Natural killer cell (primary cell): ENCODE measurements around the gene BIN1. TPM values are rescaled to one million over a fixed set of nuclear protein-coding genes. Genes with fewer than 3 reads are reported as not detected.

Source experiments
- ATAC-seq, 3 donors: fragments of 150-1000 bp in 2 of 3; fragments of 200-7000 bp in 1 of 3; cut with Tn5 transposase; 1 replicate in 1 of 3; 2 replicates in 2 of 3; pipeline ENCODE4 v1.10.0; 2021; ENCODE audit warnings: mild to moderate bottlenecking in 2 of 3, moderate library complexity in 2 of 3
- DNase-seq, 2 donors: peaks; one replicate each; pipeline versions ENCODE4 v3.0.0 to v3.0.0-alpha.2; 2013 to 2021; ENCODE audit warnings: mixed read lengths in 1 of 2
- H3K27ac ChIP-seq: one replicate; pipeline ENCODE4 v1.5.1; 2013; ENCODE audit warnings: mild to moderate bottlenecking, low read length
- H3K27me3 ChIP-seq: one replicate; pipeline ENCODE4 v1.6.1; 2013; ENCODE audit warnings: low read length; ENCODE audit not compliant: control insufficient read depth, insufficient read depth
- H3K36me3 ChIP-seq: one replicate; pipeline ENCODE4 v1.6.1; 2013; ENCODE audit warnings: low read length; ENCODE audit not compliant: control insufficient read depth, insufficient read depth
- H3K4me1 ChIP-seq: one replicate; pipeline ENCODE4 v1.6.1; 2013; ENCODE audit warnings: low read length; ENCODE audit not compliant: control insufficient read depth, insufficient read depth
- H3K4me3 ChIP-seq: one replicate; pipeline ENCODE4 v1.5.1; 2013; ENCODE audit warnings: low read length
- H3K9me3 ChIP-seq: one replicate; pipeline ENCODE4 v1.6.1; 2013; ENCODE audit warnings: low read length; ENCODE audit not compliant: control insufficient read depth, insufficient read depth
- H3K27ac Mint-ChIP-seq, 2 donors: one replicate each; pipeline ENCODE4 v1.8.0; 2022; ENCODE audit warnings: mild to moderate bottlenecking in 2 of 2, mixed read lengths in 2 of 2, moderate library complexity in 1 of 2
- H3K27me3 Mint-ChIP-seq, 2 donors: one replicate each; pipeline ENCODE4 v1.8.0; 2022; ENCODE audit warnings: low read depth in 2 of 2, mixed read lengths in 2 of 2
- H3K36me3 Mint-ChIP-seq: one replicate; pipeline ENCODE4 v1.8.0; 2022; ENCODE audit warnings: mixed read lengths
- H3K4me1 Mint-ChIP-seq, 2 donors: one replicate each; pipeline ENCODE4 v1.8.0; 2022; ENCODE audit warnings: mixed read lengths in 2 of 2
- H3K4me3 Mint-ChIP-seq: one replicate; pipeline ENCODE4 v1.8.0; 2022; ENCODE audit warnings: mild to moderate bottlenecking, moderate library complexity, mixed read lengths
- H3K9me3 Mint-ChIP-seq, 2 donors: one replicate each; pipeline ENCODE4 v1.8.0; 2022; ENCODE audit warnings: mixed read lengths in 2 of 2
- CTCF ChIP-seq: fragments of 200-600 bp; IDR thresholded peaks from one replicate; pipeline ENCODE4 v1.8.0; 2022; ENCODE audit warnings: antibody characterized with exemption
- WGBS: methylation state at CpG from one replicate; pipeline ENCODE4 v1.1.7; 2013; ENCODE audit warnings: missing lambda C conversion rate; ENCODE audit not compliant: insufficient coverage; 5-methylcytosine and 5-hydroxymethylcytosine counted together
- intact Hi-C: fragments of 100-400 bp; cut with micrococcal nuclease; formaldehyde crosslinking; loops from one replicate; pipeline ENCODE4 v1.14.2; 2022
- total RNA-seq, 4 donors: library from RNA; stranded (reverse); fragments of 120-200 nt in 1 of 4; gene quantifications; one replicate each; pipeline versions ENCODE4 v1.2.3 to v1.2.4, GENCODE V29; 2013 to 2022

Gene BIN1
- total RNA-seq, 3 donors from 2014 or later (not counting 1 experiment from before 2014, with no cell fraction given) = 73.5 to 131 (median 107) TPM

GRCh38 chr2:127070221-127070620, 36.7 kb downstream of the BIN1 start:
- Histone ChIP-seq H3K36me3 (peaks cover 69% of the 10 kb centered on the region), H3K27ac (no peak overlapping the region), H3K4me1 (peaks cover 56% of the 10 kb centered on the region), H3K9me3 (no peaks in the 10 kb centered on the region), H3K4me3 (no peak overlapping the region), H3K27me3 (no peaks in the 10 kb centered on the region)
- intact Hi-C loops = no loop called here
- Mint-ChIP-seq H3K9me3 (no peaks in the 10 kb centered on the region), H3K27ac (peak overlapping the region in 1 of 2 donors; percentile 70), H3K36me3 (no peaks in the 10 kb centered on the region), H3K4me3 (no peak overlapping the region), H3K27me3 (no peaks in the 10 kb centered on the region), H3K4me1 (peaks cover 35 to 62% of the 10 kb centered on the region in 2 donors)
- ATAC-seq (no peak), DNase-seq (no peak)
- WGBS = 90% methylated on average over 11 of the region's 11 CpGs
- TF ChIP-seq CTCF = no peak

DNA sequence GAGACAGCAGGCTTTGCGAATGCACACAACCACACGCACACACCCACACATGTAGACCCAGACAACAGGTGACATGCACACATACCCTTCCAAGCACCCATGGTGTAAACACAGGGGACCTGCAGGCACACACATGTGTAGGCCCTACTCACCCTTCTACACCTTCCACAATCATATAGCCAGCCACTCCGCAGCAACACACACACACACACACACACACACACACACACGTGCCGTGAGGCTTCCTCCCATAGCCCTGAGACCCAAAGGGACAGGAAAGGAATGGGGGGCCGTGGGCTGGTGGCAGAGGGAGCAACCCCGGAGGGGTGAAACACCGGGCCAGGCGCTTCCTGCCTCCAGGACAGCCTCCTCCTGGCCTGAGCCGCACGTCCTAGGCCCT, 37.4 kb downstream of the BIN1 start:
- Mint-ChIP-seq H3K4me3 (no peak overlapping the region), H3K27me3 (no peaks in the 10 kb centered on the region), H3K4me1 (peaks cover 35 to 59% of the 10 kb centered on the region in 2 donors), H3K27ac (peak overlapping the region; percentile 64 to 70), H3K36me3 (no peaks in the 10 kb centered on the region), H3K9me3 (no peaks in the 10 kb centered on the region)
- peak in 1 of 3 donors; percentile 5 for ATAC-seq
- H3K36me3 ChIP-seq = peaks cover 65% of the 10 kb centered on the region
- no peak for TF ChIP-seq CTCF
- H3K4me3 ChIP-seq = no peak overlapping the region
- intact Hi-C loops = loop anchor here (5.0 kb wide), 1 partner anchor 38 kb away; the partner anchor contains the start of gene BIN1
- H3K4me1 ChIP-seq = peaks cover 58% of the 10 kb centered on the region
- no peaks in the 10 kb centered on the region for H3K9me3 ChIP-seq
- H3K27ac ChIP-seq = no peak overlapping the region
- DNase-seq = peak in 1 of 2 donors; percentile 36
- 61% methylated on average over 11 of the region's 11 CpGs for WGBS
- H3K27me3 ChIP-seq = no peaks in the 10 kb centered on the region

- no peaks in the 10 kb centered on the region for H3K9me3 ChIP-seq
- peaks cover 62% of the 10 kb centered on the region for H3K36me3 ChIP-seq
- TF ChIP-seq CTCF = no peak
- H3K4me1 Mint-ChIP-seq = peaks cover 31 to 59% of the 10 kb centered on the region in 2 donors
- intact Hi-C loops = loop anchor here (5.0 kb wide), 1 partner anchor 38 kb away; the partner anchor contains the start of gene BIN1
- H3K4me3 Mint-ChIP-seq = no peak overlapping the region
- H3K27me3 ChIP-seq = no peaks in the 10 kb centered on the region
- H3K27ac Mint-ChIP-seq = peak overlapping the region; percentile 64 to 70
- H3K4me3 ChIP-seq = no peak overlapping the region
- ATAC-seq = no peak
- WGBS = 68% methylated on average over 10 of the region's 10 CpGs
- H3K9me3 Mint-ChIP-seq = no peaks in the 10 kb centered on the region
- no peak for DNase-seq
- no peaks in the 10 kb centered on the region for H3K36me3 Mint-ChIP-seq
- no peaks in the 10 kb centered on the region for H3K27me3 Mint-ChIP-seq
- peaks cover 63% of the 10 kb centered on the region for H3K4me1 ChIP-seq
- no peak overlapping the region for H3K27ac ChIP-seq
Measured at GRCh38 chr2:127069003-127069402, 38.0 kb downstream of the BIN1 start.

GRCh38 chr2:127068351-127068741, 38.6 kb downstream of the BIN1 start:
- Mint-ChIP-seq H3K4me3 (no peak overlapping the region), H3K4me1 (peaks cover 29 to 56% of the 10 kb centered on the region in 2 donors), H3K27ac (peak overlapping the region; percentile 26 to 81), H3K9me3 (no peaks in the 10 kb centered on the region), H3K27me3 (no peaks in the 10 kb centered on the region), H3K36me3 (no peaks in the 10 kb centered on the region)
- intact Hi-C loops = loop anchor here (5.0 kb wide), 1 partner anchor 39 kb away; the partner anchor contains the start of gene BIN1
- H3K36me3 ChIP-seq = peaks cover 64% of the 10 kb centered on the region
- H3K4me1 ChIP-seq = peaks cover 66% of the 10 kb centered on the region
- H3K9me3 ChIP-seq = no peaks in the 10 kb centered on the region
- H3K4me3 ChIP-seq = no peak overlapping the region
- H3K27me3 ChIP-seq = no peaks in the 10 kb centered on the region
- no peak for ATAC-seq
- no peak for DNase-seq
- no peak overlapping the region for H3K27ac ChIP-seq
- 98% methylated on average over 20 of the region's 20 CpGs for WGBS
- peak; percentile 29 for TF ChIP-seq CTCF
